Sigmoid colon (tissue), 7 donors: ENCODE measurements around the gene KAZN. TPM values are rescaled to one million over a fixed set of nuclear protein-coding genes. Genes with fewer than 3 reads are reported as not detected.

ENCODE experiments used
- DNase-seq: peaks from one replicate; pipeline ENCODE4 v3.0.0-alpha.2; 2019
- H3K27ac ChIP-seq, 4 donors: fragments of 200-600 bp; sonication (generic); one replicate each; pipeline ENCODE4 v1.5.1; 2016 to 2019; ENCODE audit warnings: mild to moderate bottlenecking in 1 of 4
- H3K27me3 ChIP-seq, 3 donors: fragments of 200-600 bp; sonication (generic); one replicate each; pipeline ENCODE4 v1.5.1; 2019; ENCODE audit warnings: mild to moderate bottlenecking in 1 of 3
- H3K36me3 ChIP-seq, 4 donors: fragments of 200-600 bp; sonication (generic); one replicate each; pipeline ENCODE4 v1.5.1; 2016 to 2019
- H3K4me1 ChIP-seq, 4 donors: fragments of 200-600 bp; sonication (generic); one replicate each; pipeline ENCODE4 v1.5.1; 2017 to 2019
- H3K4me3 ChIP-seq, 4 donors: fragments of 200-600 bp; sonication (generic); one replicate each; pipeline ENCODE4 v1.5.1; 2017 to 2019; ENCODE audit warnings: mild to moderate bottlenecking in 2 of 4, moderate library complexity in 1 of 4
- H3K9me3 ChIP-seq, 4 donors: fragments of 200-600 bp in 3 of 4; sonication (generic) in 3 of 4; one replicate each; pipeline versions ENCODE4 v1.5.1 to v1.6.1; 2013 to 2019
- EP300 ChIP-seq, 4 donors: sonication (generic); formaldehyde crosslinking; IDR thresholded peaks; one replicate each; pipeline ENCODE4 v1.6.1; 2017; ENCODE audit warnings: antibody characterized with exemption in 4 of 4
- POLR2A ChIP-seq, 2 donors: fragments of 450-650 bp; IDR thresholded peaks; one replicate each; pipeline ENCODE4 v1.6.1; 2016; ENCODE audit warnings: antibody characterized with exemption in 2 of 2, mild to moderate bottlenecking in 2 of 2, moderate library complexity in 2 of 2
- POLR2AphosphoS5 ChIP-seq, 4 donors: sonication (generic); formaldehyde crosslinking; IDR thresholded peaks; one replicate each; pipeline ENCODE4 v1.6.1; 2017; ENCODE audit warnings: antibody characterized with exemption in 4 of 4
- WGBS, 2 donors: extraction: QIAGEN DNeasy Blood & Tissue Kit; methylation state at CpG; one replicate each; pipeline ENCODE4 v1.1.7; 2013; 5-methylcytosine and 5-hydroxymethylcytosine counted together
- intact Hi-C: fragments of 100-400 bp; cut with DNase I; formaldehyde crosslinking; loops from one replicate; pipeline ENCODE4 v1.15.1; 2023
- polyA plus RNA-seq, 3 donors: library from polyadenylated mRNA; stranded (reverse); fragments of 200-250 nt; gene quantifications; one replicate each; pipeline ENCODE4 v1.2.3, GENCODE V29; 2013
- total RNA-seq, 4 donors: library from RNA; depleted of rRNA; stranded (reverse); fragments of >200 nt; gene quantifications; one replicate each; pipeline ENCODE4 v1.1.0, GENCODE V29; 2016
- TF ChIP-seq, protein P1 (sequence below), 4 experiments: fragments of 450-650 bp in 3 of 4; fragments of 200-600 bp in 1 of 4; IDR thresholded peaks; one replicate each; pipeline ENCODE4 v1.5.1; 2016 to 2019; ENCODE audit warnings: antibody characterized with exemption in 4 of 4, mild to moderate bottlenecking in 3 of 4, moderate library complexity in 2 of 4
- donor health status: healthy with polysubstance abuse.
- donor health status: Bipolar disorder and iron deficiency.
- donor health status: healthy.

Gene KAZN
- total and polyA plus RNA-seq, 7 donors, result 2.5 to 11.4 (median 5.6) TPM

DNA sequence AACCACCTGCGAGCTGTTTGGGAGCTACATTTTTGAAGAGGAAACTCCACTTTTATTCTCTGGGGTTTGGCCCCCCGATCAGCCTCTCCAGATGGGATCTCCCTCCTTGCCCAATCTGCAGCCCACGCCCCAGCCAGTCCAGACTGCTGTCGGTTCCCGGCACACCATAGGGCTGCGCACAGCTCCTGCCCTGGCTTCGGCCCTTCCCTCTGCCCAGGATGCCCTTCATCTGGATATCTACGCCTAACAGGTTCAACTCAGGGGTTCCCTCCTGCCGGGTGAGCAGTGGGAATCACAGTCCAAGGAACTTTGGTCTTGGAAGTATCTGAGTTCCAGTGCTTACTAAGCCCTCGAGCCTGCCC, 135.3 kb downstream of the KAZN start:
- Histone ChIP-seq H3K4me1 (peaks cover 0 to 3% (median 0%) of the 10 kb centered on the region in 4 donors), H3K36me3 (no peaks in the 10 kb centered on the region), H3K9me3 (no peaks in the 10 kb centered on the region), H3K27me3 (peaks cover 0 to 14% (median 0%) of the 10 kb centered on the region in 3 donors), H3K4me3 (no peak overlapping the region), H3K27ac (no peak overlapping the region)
- 87 to 93% methylated on average over 10 of the region's 10 CpGs for WGBS, 2 donors
- no peak for DNase-seq
- intact Hi-C loops, result no loop called here
- TF ChIP-seq POLR2AphosphoS5 (IDR thresholded peaks at IDR 0.05) (no peak), EP300 (IDR thresholded peaks at IDR 0.05) (no peak), POLR2A (IDR thresholded peaks at IDR 0.05) (no peak)

DNA sequence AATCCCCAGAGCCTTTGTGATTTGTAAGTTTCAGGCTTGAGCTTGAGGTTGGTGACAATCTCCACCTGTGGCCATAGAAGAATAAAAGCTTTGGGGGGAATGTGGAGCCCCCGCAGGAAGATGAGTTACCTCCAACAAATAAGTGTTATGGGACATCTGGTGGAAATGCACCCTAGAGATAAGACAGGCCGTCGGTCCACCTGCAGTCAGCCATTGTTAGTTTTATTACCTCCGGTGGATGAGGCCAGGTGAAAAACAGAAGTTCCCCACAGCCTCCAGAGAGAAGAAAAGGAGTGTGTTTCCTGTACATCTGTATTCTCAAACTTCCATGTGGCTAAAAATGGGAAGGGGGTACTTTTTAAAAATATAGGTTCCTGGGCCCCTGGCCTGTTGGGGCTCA, 137.4 kb downstream of the KAZN start:
- H3K27ac ChIP-seq, result no peak overlapping the region
- H3K4me3 ChIP-seq, result no peak overlapping the region
- DNase-seq, result no peak
- 9 to 26% methylated on average over 4 of the region's 4 CpGs for WGBS, 2 donors
- no peaks in the 10 kb centered on the region for H3K9me3 ChIP-seq
- peaks cover 0 to 21% (median 0%) of the 10 kb centered on the region in 3 donors for H3K27me3 ChIP-seq
- H3K36me3 ChIP-seq, result no peaks in the 10 kb centered on the region
- H3K4me1 ChIP-seq, result no peaks in the 10 kb centered on the region
- intact Hi-C loops, result no loop called here
- no peak for TF ChIP-seq EP300 (IDR thresholded peaks at IDR 0.05)
- TF ChIP-seq POLR2AphosphoS5 (IDR thresholded peaks at IDR 0.05), result no peak
- TF ChIP-seq, protein P1, sequence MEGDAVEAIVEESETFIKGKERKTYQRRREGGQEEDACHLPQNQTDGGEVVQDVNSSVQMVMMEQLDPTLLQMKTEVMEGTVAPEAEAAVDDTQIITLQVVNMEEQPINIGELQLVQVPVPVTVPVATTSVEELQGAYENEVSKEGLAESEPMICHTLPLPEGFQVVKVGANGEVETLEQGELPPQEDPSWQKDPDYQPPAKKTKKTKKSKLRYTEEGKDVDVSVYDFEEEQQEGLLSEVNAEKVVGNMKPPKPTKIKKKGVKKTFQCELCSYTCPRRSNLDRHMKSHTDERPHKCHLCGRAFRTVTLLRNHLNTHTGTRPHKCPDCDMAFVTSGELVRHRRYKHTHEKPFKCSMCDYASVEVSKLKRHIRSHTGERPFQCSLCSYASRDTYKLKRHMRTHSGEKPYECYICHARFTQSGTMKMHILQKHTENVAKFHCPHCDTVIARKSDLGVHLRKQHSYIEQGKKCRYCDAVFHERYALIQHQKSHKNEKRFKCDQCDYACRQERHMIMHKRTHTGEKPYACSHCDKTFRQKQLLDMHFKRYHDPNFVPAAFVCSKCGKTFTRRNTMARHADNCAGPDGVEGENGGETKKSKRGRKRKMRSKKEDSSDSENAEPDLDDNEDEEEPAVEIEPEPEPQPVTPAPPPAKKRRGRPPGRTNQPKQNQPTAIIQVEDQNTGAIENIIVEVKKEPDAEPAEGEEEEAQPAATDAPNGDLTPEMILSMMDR (IDR thresholded peaks at IDR 0.05), result no peak
- no peak for TF ChIP-seq POLR2A (IDR thresholded peaks at IDR 0.05)

DNA sequence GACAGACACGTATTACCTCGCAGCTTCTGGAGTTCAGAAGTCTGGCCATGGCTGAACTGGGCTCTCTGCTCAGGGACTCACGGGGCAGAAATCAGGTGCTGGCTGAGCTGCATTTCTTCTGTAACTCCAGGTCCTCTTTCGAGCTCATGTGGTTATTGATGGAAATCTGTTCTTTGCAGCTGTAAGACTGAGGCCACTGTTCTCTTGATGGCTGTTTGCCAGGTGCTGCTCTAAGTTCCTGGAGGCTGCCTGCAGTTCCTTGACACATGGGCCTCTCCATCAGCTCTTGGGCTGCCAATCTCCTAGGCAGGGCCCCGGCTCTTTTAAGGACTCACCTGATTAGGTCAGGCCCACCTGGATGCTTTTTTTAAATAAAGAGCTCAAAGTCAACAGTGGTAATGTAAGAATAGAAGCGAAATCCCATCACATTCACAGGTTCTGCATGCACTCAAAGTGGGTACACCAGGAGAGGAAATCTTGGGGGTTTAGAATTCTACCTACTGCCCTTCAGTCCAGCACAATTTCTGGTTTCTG, 139.1 kb downstream of the KAZN start:
- 67 to 85% methylated on average over 6 of the region's 6 CpGs for whole genome bisulfite sequencing, 2 donors
- Histone ChIP-seq H3K9me3 (no peaks in the 10 kb centered on the region), H3K27me3 (peaks cover 0 to 21% (median 0%) of the 10 kb centered on the region in 3 donors), H3K4me3 (no peak overlapping the region), H3K27ac (no peak overlapping the region), H3K4me1 (peaks cover 0 to 4% (median 0%) of the 10 kb centered on the region in 4 donors), H3K36me3 (no peaks in the 10 kb centered on the region)
- intact Hi-C loops, result no loop called here
- DNase-seq, result no peak
- TF ChIP-seq EP300 (IDR thresholded peaks at IDR 0.05), result no peak
- TF ChIP-seq POLR2A (IDR thresholded peaks at IDR 0.05), result no peak
- TF ChIP-seq, protein P1 (IDR thresholded peaks at IDR 0.05), result no peak
- TF ChIP-seq POLR2AphosphoS5 (IDR thresholded peaks at IDR 0.05), result no peak

DNA sequence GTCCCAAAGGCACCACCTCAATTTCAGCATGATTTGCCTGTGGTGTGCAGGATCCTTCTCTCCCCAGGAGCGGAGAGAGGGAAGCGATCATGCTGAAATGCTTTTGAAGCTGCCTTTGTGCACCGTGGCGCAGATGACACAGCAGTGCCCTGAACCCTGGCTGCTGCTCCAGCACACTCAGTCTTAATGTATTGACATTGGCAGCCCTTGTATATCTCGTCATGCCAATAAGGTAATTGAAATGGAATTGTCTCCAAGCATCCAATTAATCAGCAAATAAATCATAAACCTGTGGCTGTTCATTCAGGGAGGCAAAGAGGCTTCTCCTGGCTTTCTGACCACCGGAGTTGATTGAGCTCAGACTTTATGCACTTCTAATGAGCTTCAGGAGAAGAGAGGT, 139.8 kb downstream of the KAZN start:
- TF ChIP-seq POLR2A (IDR thresholded peaks at IDR 0.05), result no peak
- TF ChIP-seq, protein P1 (IDR thresholded peaks at IDR 0.05), result no peak
- TF ChIP-seq EP300 (IDR thresholded peaks at IDR 0.05), result no peak
- no peak for TF ChIP-seq POLR2AphosphoS5 (IDR thresholded peaks at IDR 0.05)

DNA sequence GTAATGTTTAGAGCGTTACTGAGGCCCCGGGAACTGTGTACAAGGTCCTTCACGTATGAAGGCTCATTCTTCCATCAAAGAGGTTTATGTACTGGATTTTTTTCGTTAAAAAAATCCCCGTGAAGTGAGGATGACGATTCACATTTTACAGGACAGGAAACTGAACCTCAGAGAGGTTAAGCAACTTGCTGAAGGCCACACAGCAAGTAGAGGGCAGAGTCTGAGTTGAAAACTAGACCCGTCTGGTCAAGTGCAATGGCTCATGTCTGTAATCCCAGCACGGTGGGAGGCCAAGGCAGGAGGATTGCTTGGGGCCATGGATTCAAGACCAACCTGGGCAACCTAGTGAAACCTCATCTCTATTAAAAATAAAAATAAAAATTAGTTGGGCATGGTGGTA, 140.2 kb downstream of the KAZN start:
- H3K27me3 ChIP-seq, result peaks cover 0 to 21% (median 0%) of the 10 kb centered on the region in 3 donors
- H3K9me3 ChIP-seq, result no peaks in the 10 kb centered on the region
- H3K36me3 ChIP-seq, result no peaks in the 10 kb centered on the region
- no peak overlapping the region for H3K27ac ChIP-seq
- DNase-seq, result no peak
- no peak for TF ChIP-seq EP300 (IDR thresholded peaks at IDR 0.05)
- TF ChIP-seq POLR2AphosphoS5 (IDR thresholded peaks at IDR 0.05), result no peak
- TF ChIP-seq, protein P1 (IDR thresholded peaks at IDR 0.05), result no peak
- no peak for TF ChIP-seq POLR2A (IDR thresholded peaks at IDR 0.05)
- H3K4me1 ChIP-seq, result peaks cover 0 to 5% (median 0%) of the 10 kb centered on the region in 4 donors
- H3K4me3 ChIP-seq, result no peak overlapping the region
- 77 to 88% methylated on average over 8 of the region's 8 CpGs for WGBS, 2 donors
- intact Hi-C loops, result no loop called here

More for the DNA sequence above, 139.8 kb downstream of the KAZN start:
- H3K4me1 ChIP-seq, result peaks cover 0 to 5% (median 0%) of the 10 kb centered on the region in 4 donors
- no peaks in the 10 kb centered on the region for H3K9me3 ChIP-seq
- WGBS, 2 donors, result 61 to 78% methylated on average over 6 of the region's 6 CpGs
- H3K27ac ChIP-seq, result no peak overlapping the region
- H3K36me3 ChIP-seq, result no peaks in the 10 kb centered on the region
- no peak overlapping the region for H3K4me3 ChIP-seq
- intact Hi-C loops, result no loop called here
- H3K27me3 ChIP-seq, result peaks cover 0 to 21% (median 0%) of the 10 kb centered on the region in 3 donors
- DNase-seq, result no peak
